UCSD-AML1 (cell line): ENCODE data around the gene SFTPD.
"Not testable (repeated sequence)": the region's sequence is repeated elsewhere in the genome, so short reads cannot be mapped to it uniquely, and the experiment has no call there.

ENCODE experiments used
- DNase-seq: peaks from one replicate; lab custom pipeline; 2025; ENCODE audit not compliant: unreplicated experiment; lab: John Stamatoyannopoulos, UW

SFTPD gene

GRCh38 chr10:79948976-79949722, at the start of gene SFTPD:
Gene SFTPD (minus strand): TSS chr10:79949105. CDS start chr10:79946659, 2,446 bp downstream.
- DNase-seq, result no peak

- DNase-seq, result no peak
Measured at GRCh38 chr10:79995979-79996634, 47.2 kb upstream of the SFTPD start.

- DNase-seq, result no peak
Measured at GRCh38 chr10:79994556-79994955, 45.7 kb upstream of the SFTPD start.

GRCh38 chr10:79988199-79988598, 39.3 kb upstream of the SFTPD start:
- DNase-seq, result not testable (repeated sequence)

- not testable (repeated sequence) for DNase-seq
Measured at GRCh38 chr10:79986661-79987060, 37.8 kb upstream of the SFTPD start.

- no peak for DNase-seq
Measured at GRCh38 chr10:79985481-79986072, 36.7 kb upstream of the SFTPD start.

GRCh38 chr10:79984851-79985250, 35.9 kb upstream of the SFTPD start:
- no peak for DNase-seq

GRCh38 chr10:79983286-79983909, 34.5 kb upstream of the SFTPD start:
- no peak for DNase-seq

- no peak for DNase-seq
Measured at GRCh38 chr10:79982861-79983260, 34.0 kb upstream of the SFTPD start.

- DNase-seq, result no peak
Measured at GRCh38 chr10:79982362-79982800, 33.5 kb upstream of the SFTPD start.

GRCh38 chr10:79981450-79982361, 32.8 kb upstream of the SFTPD start:
- DNase-seq, result peak; percentile 74

- DNase-seq, result no peak
Measured at GRCh38 chr10:79980711-79981110, 31.8 kb upstream of the SFTPD start.

- DNase-seq, result no peak
Measured at GRCh38 chr10:79979976-79980687, 31.2 kb upstream of the SFTPD start.

- DNase-seq, result no peak
Measured at GRCh38 chr10:79979310-79979975, 30.5 kb upstream of the SFTPD start.

- DNase-seq, result no peak
Measured at GRCh38 chr10:79976999-79977398, 28.1 kb upstream of the SFTPD start.

GRCh38 chr10:79970062-79970461, 21.2 kb upstream of the SFTPD start:
- no peak for DNase-seq

- DNase-seq, result no peak
Measured at GRCh38 chr10:79947787-79948424, 999 bp downstream of the SFTPD start.

- DNase-seq, result no peak
Measured at GRCh38 chr10:79947083-79947415, 1.9 kb downstream of the SFTPD start.
